ENCODE measurements around the gene CDK4. TPM values are rescaled to one million over a fixed set of nuclear protein-coding genes. Genes with fewer than 3 reads are reported as not detected.

The CDK4 gene
- total RNA-seq, 1 experiment from 2014 or later = 210 TPM

- CTCF ChIA-PET = no interaction called here
These were observed 31.8 kb upstream of the CDK4 start for GRCh38 chr12:57783861-57784260.

DNA sequence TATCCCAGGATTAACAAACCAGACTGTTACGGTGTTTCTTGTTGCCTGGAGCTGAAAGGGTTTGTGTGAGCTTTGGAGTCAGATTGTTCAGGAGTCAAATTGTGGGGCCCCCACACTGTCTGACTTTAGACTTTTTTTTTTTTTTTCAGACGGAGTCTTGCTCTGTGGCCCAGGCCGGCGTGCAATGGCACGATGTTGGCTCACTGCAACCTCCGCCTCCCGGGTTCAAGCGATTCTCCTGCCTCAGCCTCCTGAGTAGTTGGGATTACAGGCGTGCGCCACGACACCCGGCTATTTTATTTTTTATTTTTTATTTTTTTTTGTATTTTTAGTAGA is 31.3 kb upstream of the CDK4 start:
- no TSS peak for BruUV-seq (replicated peaks)
- H3K27ac Mint-ChIP-seq (ENCODE audit: unreplicated experiment) = no peak overlapping the region
- Histone ChIP-seq H3K4me3 (ENCODE audit: low read depth, low read length) (peak overlapping the region; percentile 99), H3K36me3 (ENCODE audit: control insufficient read depth, insufficient read depth, low read length) (peaks cover 2% of the 10 kb centered on the region; the same call in 1 of the 2 replicates), H3K27me3 (replicated peaks; ENCODE audit: control insufficient read depth, insufficient read depth, low read length) (no peaks in the 10 kb centered on the region), H3K4me1 (no peaks in the 10 kb centered on the region), H3K9me3 (no peaks in the 10 kb centered on the region)
- H3K4me1 Mint-ChIP-seq (ENCODE audit: low read depth, unreplicated experiment) = no peaks in the 10 kb centered on the region
- DNase-seq = no peak
- CTCF ChIA-PET = interaction anchor here (0.6 to 1.0 kb wide), 6 partner anchors 9 to 81 kb away, joined by 3 to 4 read pairs (median 4); partner anchors contain the start of genes EEF1AKMT3 and METTL1
- intact Hi-C loops (cut with micrococcal nuclease; ENCODE audit: unreplicated experiment) = no loop called here
- H3K9me3 Mint-ChIP-seq (ENCODE audit: unreplicated experiment) = no peaks in the 10 kb centered on the region
- H3K4me3 Mint-ChIP-seq (ENCODE audit: unreplicated experiment) = peak overlapping the region; percentile 92
- TF ChIP-seq, protein P1, sequence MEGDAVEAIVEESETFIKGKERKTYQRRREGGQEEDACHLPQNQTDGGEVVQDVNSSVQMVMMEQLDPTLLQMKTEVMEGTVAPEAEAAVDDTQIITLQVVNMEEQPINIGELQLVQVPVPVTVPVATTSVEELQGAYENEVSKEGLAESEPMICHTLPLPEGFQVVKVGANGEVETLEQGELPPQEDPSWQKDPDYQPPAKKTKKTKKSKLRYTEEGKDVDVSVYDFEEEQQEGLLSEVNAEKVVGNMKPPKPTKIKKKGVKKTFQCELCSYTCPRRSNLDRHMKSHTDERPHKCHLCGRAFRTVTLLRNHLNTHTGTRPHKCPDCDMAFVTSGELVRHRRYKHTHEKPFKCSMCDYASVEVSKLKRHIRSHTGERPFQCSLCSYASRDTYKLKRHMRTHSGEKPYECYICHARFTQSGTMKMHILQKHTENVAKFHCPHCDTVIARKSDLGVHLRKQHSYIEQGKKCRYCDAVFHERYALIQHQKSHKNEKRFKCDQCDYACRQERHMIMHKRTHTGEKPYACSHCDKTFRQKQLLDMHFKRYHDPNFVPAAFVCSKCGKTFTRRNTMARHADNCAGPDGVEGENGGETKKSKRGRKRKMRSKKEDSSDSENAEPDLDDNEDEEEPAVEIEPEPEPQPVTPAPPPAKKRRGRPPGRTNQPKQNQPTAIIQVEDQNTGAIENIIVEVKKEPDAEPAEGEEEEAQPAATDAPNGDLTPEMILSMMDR (IDR thresholded peaks at IDR 0.05; ENCODE audit: insufficient read depth in 1 of 2, low read depth in 1 of 2, low read length in 1 of 2, severe bottlenecking in 1 of 2, unreplicated experiment in 1 of 2) = no peak
- POLR2A ChIA-PET = interaction anchor here (1.0 kb wide), 1 partner anchor 11 kb away, joined by 7 read pairs; the partner anchor contains the start of genes EEF1AKMT3 and METTL1
- peaks cover 27% of the 10 kb centered on the region for H3K36me3 Mint-ChIP-seq (ENCODE audit: insufficient read depth, unreplicated experiment)
- no peaks in the 10 kb centered on the region for H3K27me3 Mint-ChIP-seq (ENCODE audit: insufficient read depth, unreplicated experiment)

More at GRCh38 chr12:57783861-57784260, 31.8 kb upstream of the CDK4 start:
- TSS peak; percentile 55 for BruUV-seq (replicated peaks)
- Histone ChIP-seq H3K4me1 (no peaks in the 10 kb centered on the region), H3K4me3 (ENCODE audit: low read depth, low read length) (no peak overlapping the region), H3K27me3 (replicated peaks; ENCODE audit: control insufficient read depth, insufficient read depth, low read length) (no peaks in the 10 kb centered on the region), H3K9me3 (no peaks in the 10 kb centered on the region), H3K36me3 (ENCODE audit: control insufficient read depth, insufficient read depth, low read length) (peaks cover 2% of the 10 kb centered on the region; the same call in 1 of the 2 replicates)
- POLR2A ChIA-PET = no interaction called here
- H3K36me3 Mint-ChIP-seq (ENCODE audit: insufficient read depth, unreplicated experiment) = peaks cover 32% of the 10 kb centered on the region
- H3K27ac Mint-ChIP-seq (ENCODE audit: unreplicated experiment) = no peak overlapping the region
- intact Hi-C loops (cut with micrococcal nuclease; ENCODE audit: unreplicated experiment) = no loop called here
- H3K4me3 Mint-ChIP-seq (ENCODE audit: unreplicated experiment) = peak overlapping the region; percentile 92
- TF ChIP-seq, protein P1 (IDR thresholded peaks at IDR 0.05; ENCODE audit: insufficient read depth in 1 of 2, low read depth in 1 of 2, low read length in 1 of 2, severe bottlenecking in 1 of 2, unreplicated experiment in 1 of 2) = no peak
- DNase-seq = no peak
- no peaks in the 10 kb centered on the region for H3K27me3 Mint-ChIP-seq (ENCODE audit: insufficient read depth, unreplicated experiment)
- H3K4me1 Mint-ChIP-seq (ENCODE audit: low read depth, unreplicated experiment) = no peaks in the 10 kb centered on the region
- no peaks in the 10 kb centered on the region for H3K9me3 Mint-ChIP-seq (ENCODE audit: unreplicated experiment)

DNA sequence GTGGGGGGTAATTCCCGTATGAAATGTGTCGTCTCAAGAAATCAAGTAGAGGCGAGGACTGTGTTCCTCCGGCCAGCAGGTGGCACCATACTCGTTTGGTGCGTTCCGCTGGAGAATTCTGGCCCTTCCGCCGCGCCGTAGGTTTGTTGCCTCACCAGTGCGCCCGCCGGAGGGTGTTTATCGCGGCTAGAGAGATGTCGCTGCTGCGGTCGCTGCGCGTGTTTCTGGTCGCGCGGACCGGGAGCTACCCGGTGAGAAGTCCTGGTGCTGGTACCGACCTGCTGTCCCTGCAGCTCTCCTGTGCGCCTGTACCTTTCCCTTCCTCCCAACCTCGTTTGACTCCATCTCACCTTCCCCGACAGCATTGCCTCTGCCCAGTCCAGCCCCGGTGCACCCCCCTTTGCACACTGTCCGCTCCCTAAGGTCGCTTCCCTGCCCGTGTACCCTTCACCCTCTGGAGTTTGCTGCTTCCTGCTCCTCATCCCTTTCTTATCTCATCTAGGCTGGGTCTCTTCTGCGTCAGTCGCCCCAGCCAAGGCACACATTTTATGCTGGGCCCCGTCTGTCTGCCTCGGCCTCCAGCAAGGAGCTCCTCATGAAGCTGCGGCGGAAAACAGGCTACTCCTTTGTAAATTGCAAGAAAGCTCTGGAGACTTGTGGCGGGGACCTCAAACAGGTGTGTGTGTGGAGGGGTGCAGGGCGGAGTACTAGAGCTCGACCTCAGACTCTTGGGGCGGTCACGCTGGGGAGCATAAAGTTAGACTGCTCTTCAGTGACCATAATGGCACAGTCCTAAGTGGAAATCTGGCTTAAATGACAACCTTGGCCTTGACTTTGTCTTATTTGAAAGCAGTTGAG is 30.7 kb upstream of the CDK4 start, which contains the start of gene TSFM:
TSS of gene TSFM (plus strand) at position 180 of the 858 bp plus-strand sequence. CDS start at position 195, 15 bp downstream.
- Mint-ChIP-seq H3K27ac (ENCODE audit: unreplicated experiment) (peak within 1 kb of the TSS; percentile 91), H3K4me3 (ENCODE audit: unreplicated experiment) (peak within 1 kb of the TSS; percentile 92), H3K27me3 (ENCODE audit: insufficient read depth, unreplicated experiment) (no peaks in the 10 kb centered on the region), H3K36me3 (ENCODE audit: insufficient read depth, unreplicated experiment) (peaks cover 21% of the 10 kb centered on the region), H3K9me3 (ENCODE audit: unreplicated experiment) (no peaks in the 10 kb centered on the region), H3K4me1 (ENCODE audit: low read depth, unreplicated experiment) (no peaks in the 10 kb centered on the region)
- DNase-seq = peak; percentile 93 to 94
- TF ChIP-seq, protein P1 (IDR thresholded peaks at IDR 0.05; ENCODE audit: insufficient read depth in 1 of 2, low read depth in 1 of 2, low read length in 1 of 2, severe bottlenecking in 1 of 2, unreplicated experiment in 1 of 2) = peak; percentile 74 to 81
- CTCF ChIA-PET = interaction anchor here (0.6 to 1.0 kb wide), 7 partner anchors 8 to 82 kb away, joined by 3 to 4 read pairs (median 4); partner anchors contain the start of genes EEF1AKMT3 and METTL1
- intact Hi-C loops (cut with micrococcal nuclease; ENCODE audit: unreplicated experiment) = loop anchor here (1.0 kb wide), 1 partner anchor 11 kb away; the partner anchor contains the start of genes EEF1AKMT3 and METTL1
- BruUV-seq (replicated peaks) = no TSS peak
- H3K9me3 ChIP-seq = no peaks in the 10 kb centered on the region
- H3K4me3 ChIP-seq (ENCODE audit: low read depth, low read length) = peak within 1 kb of the TSS; percentile 99
- no peaks in the 10 kb centered on the region for H3K27me3 ChIP-seq (replicated peaks; ENCODE audit: control insufficient read depth, insufficient read depth, low read length)
- POLR2A ChIA-PET = interaction anchor here (1.0 kb wide), 1 partner anchor 11 kb away, joined by 7 read pairs; the partner anchor contains the start of genes EEF1AKMT3 and METTL1
- H3K4me1 ChIP-seq = no peaks in the 10 kb centered on the region
- H3K36me3 ChIP-seq (ENCODE audit: control insufficient read depth, insufficient read depth, low read length) = peaks cover 2% of the 10 kb centered on the region; the same call in 1 of the 2 replicates
